H1 (cell line): ENCODE results near the gene SLC35E4. TPM values are rescaled to one million over a fixed set of nuclear protein-coding genes. Genes with fewer than 3 reads are reported as not detected.
A peak's percentile ranks its signal among the peaks of the same experiment; 100 is the strongest.

Experiments used
- CTCF ChIA-PET: fragments of 300-600 bp; sonication (Branson Sonifier 250); formaldehyde crosslinking; loops from one replicate; lab custom pipeline; 2021; ENCODE audit not compliant: partially characterized antibody; lab: Charles Lee
- POLR2A ChIA-PET: fragments of 300-600 bp; sonication (Branson Sonifier 250); formaldehyde crosslinking; loops from one replicate; lab custom pipeline; 2021; ENCODE audit warnings: inconsistent platforms; ENCODE audit not compliant: partially characterized antibody; lab: Charles Lee
- DNase-seq, 2 experiments: peaks; one replicate each; pipeline versions ENCODE4 v3.0.0 to v3.0.0-alpha.2; 2010 to 2022; ENCODE audit warnings: low spot score in 2 of 2, low read depth in 1 of 2, mixed read lengths in 1 of 2
- FAIRE-seq: peaks from 2 replicates; lab custom pipeline; 2011; peaks lifted over from hg19 to GRCh38; lab: Jason Lieb, UNC
- H2AFZ ChIP-seq: 2 replicates; pipeline ENCODE4 v1.8.1; 2012; ENCODE audit warnings: low read length, inconsistent platforms
- H2AK5ac ChIP-seq: 2 replicates; pipeline ENCODE4 v1.6.1; 2013; ENCODE audit warnings: low read depth, low read length
- H2BK120ac ChIP-seq: replicated peaks from 2 replicates; pipeline ENCODE3; 2013; ENCODE audit warnings: low read depth, low read length, inconsistent platforms
- H2BK12ac ChIP-seq: 2 replicates; pipeline ENCODE4 v1.6.1; 2013; ENCODE audit warnings: low read depth, low read length
- H2BK15ac ChIP-seq: 2 replicates; pipeline ENCODE4 v1.6.1; 2013; ENCODE audit warnings: low read length
- H2BK20ac ChIP-seq: 2 replicates; pipeline ENCODE4 v1.6.1; 2013; ENCODE audit warnings: low read length
- H2BK5ac ChIP-seq: 2 replicates; pipeline ENCODE4 v1.6.1; 2013; ENCODE audit warnings: low read depth, low read length
- H3K14ac ChIP-seq: 2 replicates; pipeline ENCODE4 v1.6.1; 2013; ENCODE audit warnings: inconsistent platforms; ENCODE audit not compliant: insufficient read length
- H3K18ac ChIP-seq: 2 replicates; pipeline ENCODE4 v1.6.1; 2013; ENCODE audit warnings: low read length; ENCODE audit errors: extremely low read depth
- H3K23ac ChIP-seq: 2 replicates; pipeline ENCODE4 v1.6.1; 2013; ENCODE audit warnings: inconsistent platforms; ENCODE audit not compliant: insufficient read length
- H3K23me2 ChIP-seq: 2 replicates; pipeline ENCODE4 v1.6.1; 2013; ENCODE audit warnings: low read depth, low read length
- H3K27ac ChIP-seq: 2 replicates; pipeline ENCODE4 v1.6.1; 2011; ENCODE audit warnings: low read depth, low read length, inconsistent platforms
- H3K27me3 ChIP-seq, 4 experiments: replicated peaks in 1 of 4; 1 replicate in 1 of 4; 2 replicates in 3 of 4; pipeline versions ENCODE4 v1.6.1 to v1.8.1; 2011 to 2013; ENCODE audit warnings: low read length in 3 of 4, mild to moderate bottlenecking in 3 of 4, inconsistent platforms in 2 of 4, mixed read lengths in 2 of 4, moderate library complexity in 1 of 4; ENCODE audit not compliant: control insufficient read depth in 3 of 4, insufficient read depth in 3 of 4; ENCODE audit errors: extremely low read depth in 1 of 4
- H3K36me3 ChIP-seq, 4 experiments: 2 replicates each; pipeline versions ENCODE4 v1.6.1 to v1.8.1; 2011 to 2013; ENCODE audit warnings: mild to moderate bottlenecking in 4 of 4, low read length in 3 of 4, moderate library complexity in 2 of 4, control low read depth in 1 of 4, inconsistent platforms in 1 of 4; ENCODE audit not compliant: insufficient read depth in 4 of 4, control insufficient read depth in 2 of 4
- H3K4ac ChIP-seq: replicated peaks from 2 replicates; pipeline ENCODE3; 2013; ENCODE audit warnings: low read length, low read depth, mixed read lengths, inconsistent platforms; ENCODE audit not compliant: insufficient read length
- H3K4me1 ChIP-seq, 4 experiments: replicated peaks in 1 of 4; 1 replicate in 1 of 4; 2 replicates in 3 of 4; pipeline versions ENCODE4 v1.6.1 to v1.8.1; 2011 to 2013; ENCODE audit warnings: low read length in 3 of 4, inconsistent platforms in 2 of 4, mixed read lengths in 1 of 4; ENCODE audit not compliant: insufficient read depth in 4 of 4, control insufficient read depth in 3 of 4
- H3K4me2 ChIP-seq, 2 experiments: 2 replicates each; pipeline versions ENCODE4 v1.6.1 to v1.8.1; 2011 to 2013; ENCODE audit warnings: low read depth in 2 of 2, low read length in 2 of 2, control low read depth in 1 of 2, inconsistent platforms in 1 of 2, mild to moderate bottlenecking in 1 of 2; ENCODE audit not compliant: insufficient read depth in 1 of 2
- H3K4me3 ChIP-seq, 4 experiments: fragments of 200-600, 300-600 bp in 1 of 4; sonication (generic), shearing (Covaris generic), sonication (Bioruptor Twin) in 1 of 4; 2 replicates each; pipeline versions ENCODE4 v1.5.1 to v1.8.1; 2011 to 2016; ENCODE audit warnings: low read length in 4 of 4, low read depth in 3 of 4, control low read depth in 2 of 4, inconsistent platforms in 2 of 4, mild to moderate bottlenecking in 2 of 4, mixed read lengths in 1 of 4, moderate library complexity in 1 of 4; ENCODE audit not compliant: insufficient read depth in 2 of 4; ENCODE audit errors: extremely low read depth in 1 of 4
- H3K56ac ChIP-seq: replicated peaks from 2 replicates; pipeline ENCODE3; 2013; ENCODE audit warnings: low read depth, mild to moderate bottlenecking, mixed read lengths, low read length, inconsistent platforms; ENCODE audit not compliant: insufficient read length
- H3K79me1 ChIP-seq: 2 replicates; pipeline ENCODE4 v1.6.1; 2013; ENCODE audit warnings: low read depth, low read length, control low read depth
- H3K79me2 ChIP-seq, 2 experiments: 2 replicates each; pipeline versions ENCODE4 v1.6.1 to v1.8.1; 2012 to 2013; ENCODE audit warnings: low read length in 2 of 2, mild to moderate bottlenecking in 2 of 2, inconsistent platforms in 1 of 2; ENCODE audit not compliant: insufficient read depth in 2 of 2, control insufficient read depth in 1 of 2
- H3K9ac ChIP-seq, 4 experiments: replicated peaks in 1 of 4; 1 replicate in 1 of 4; 2 replicates in 3 of 4; pipeline versions ENCODE4 v1.6.1 to v1.8.1; 2011 to 2013; ENCODE audit warnings: low read depth in 3 of 4, low read length in 3 of 4, control low read depth in 2 of 4, mild to moderate bottlenecking in 2 of 4, moderate library complexity in 2 of 4, inconsistent platforms in 1 of 4; ENCODE audit errors: extremely low read depth in 1 of 4
- H3K9me3 ChIP-seq, 2 experiments: 2 replicates each; pipeline versions ENCODE4 v1.6.1 to v1.8.1; 2012 to 2013; ENCODE audit warnings: mild to moderate bottlenecking in 2 of 2, moderate library complexity in 2 of 2, control low read depth in 1 of 2, inconsistent platforms in 1 of 2, low read depth in 1 of 2, low read length in 1 of 2, mixed read lengths in 1 of 2; ENCODE audit not compliant: insufficient read depth in 2 of 2
- H4K20me1 ChIP-seq, 2 experiments: replicated peaks in 1 of 2; 2 replicates each; pipeline versions ENCODE3 to v1.8.1; 2011 to 2013; ENCODE audit warnings: inconsistent platforms in 2 of 2, low read length in 2 of 2, mild to moderate bottlenecking in 1 of 2; ENCODE audit not compliant: insufficient read depth in 2 of 2, control insufficient read depth in 1 of 2
- H4K5ac ChIP-seq: 2 replicates; pipeline ENCODE4 v1.6.1; 2013; ENCODE audit warnings: low read length, low read depth, mixed read lengths, inconsistent platforms; ENCODE audit not compliant: insufficient read length
- H4K8ac ChIP-seq: 2 replicates; pipeline ENCODE4 v1.8.0; 2013; ENCODE audit warnings: mild to moderate bottlenecking, moderate library complexity, low read length, inconsistent platforms; ENCODE audit not compliant: insufficient read depth; ENCODE audit errors: extremely low read depth
- H4K91ac ChIP-seq: replicated peaks from 2 replicates; pipeline ENCODE3; 2013; ENCODE audit warnings: low read length, mixed read lengths, inconsistent platforms; ENCODE audit not compliant: insufficient read length
- ATF2 ChIP-seq: IDR thresholded peaks from 2 replicates; pipeline ENCODE4 v1.6.1; 2012; ENCODE audit warnings: low read length, inconsistent platforms
- BCL11A ChIP-seq, 2 experiments: IDR thresholded peaks; one replicate each; pipeline ENCODE4 v1.6.1; 2011; ENCODE audit warnings: low read depth in 2 of 2, low read length in 2 of 2, mild to moderate bottlenecking in 2 of 2
- CEBPB ChIP-seq: IDR thresholded peaks from 2 replicates; pipeline ENCODE4 v1.6.1; 2012; ENCODE audit warnings: low read depth, low read length
- CHD1 ChIP-seq: IDR thresholded peaks from 2 replicates; pipeline ENCODE4 v1.6.1; 2012; ENCODE audit warnings: low read depth, low read length, improper control_type of control experiment
- CREB1 ChIP-seq: IDR thresholded peaks from 2 replicates; pipeline ENCODE4 v1.6.1; 2012; ENCODE audit warnings: inconsistent platforms
- E2F6 ChIP-seq: IDR thresholded peaks from 2 replicates; pipeline ENCODE4 v1.6.1; 2012; ENCODE audit warnings: inconsistent platforms
- MAX ChIP-seq: IDR thresholded peaks from 2 replicates; pipeline ENCODE4 v1.6.1; 2012; ENCODE audit warnings: inconsistent platforms
- NRF1 ChIP-seq: IDR thresholded peaks from 2 replicates; pipeline ENCODE4 v1.6.1; 2011; ENCODE audit warnings: mild to moderate bottlenecking, low read depth, low read length, improper control_type of control experiment
- SAP30 ChIP-seq: fragments of 300-600 bp; sonication (generic); IDR thresholded peaks from 2 replicates; pipeline ENCODE4 v1.7.1; 2012; ENCODE audit warnings: low read length, moderate library complexity, mild to moderate bottlenecking, inconsistent platforms; ENCODE audit not compliant: insufficient read depth, insufficient replicate concordance
- SRF ChIP-seq: IDR thresholded peaks from 2 replicates; pipeline ENCODE4 v1.6.1; 2011; ENCODE audit warnings: mild to moderate bottlenecking, low read depth, low read length, moderate library complexity
- YY1 ChIP-seq: IDR thresholded peaks from 2 replicates; pipeline ENCODE4 v1.6.1; 2011; ENCODE audit warnings: low read depth, mild to moderate bottlenecking, low read length
- WGBS, 2 experiments: shearing (Covaris generic) in 1 of 2; methylation state at CpG; one replicate each; pipeline versions ENCODE4 v1.1.6 to v1.1.7; 2013 to 2015; ENCODE audit warnings: low lambda C conversion rate in 2 of 2, mixed read lengths in 2 of 2, inconsistent platforms in 1 of 2, low coverage in 1 of 2, missing lambda C conversion rate in 1 of 2; ENCODE audit not compliant: insufficient replicate concordance in 2 of 2, insufficient coverage in 1 of 2, insufficient read length in 1 of 2; ENCODE audit errors: extremely low coverage in 1 of 2, missing lambda C conversion rate in 1 of 2; 5-methylcytosine and 5-hydroxymethylcytosine counted together
- polyA plus RNA-seq, 7 experiments: library from polyadenylated mRNA; depleted of rRNA in 3 of 7; stranded (reverse) in 5 of 7; unstranded in 2 of 7; fragments of >200 nt in 5 of 7; fragments of 200-250 nt in 2 of 7; gene quantifications; 1 replicate in 5 of 7; 2 replicates in 1 of 7; 4 replicates in 1 of 7; pipeline versions ENCODE4 v1.2.1 to v1.2.3, GENCODE V29; 2011 to 2013; ENCODE audit warnings: missing spikeins in 2 of 7, mixed read lengths in 2 of 7
- total RNA-seq: library from RNA; stranded (reverse); fragmentation: NEBNext Ultra II Directional; extraction: Animal tissue kit (Norgen Biotek cat#: 25700); gene quantifications from 2 replicates; pipeline ENCODE4 v1.2.1, GENCODE V29; 2021

SLC35E4 gene
- total and polyA plus RNA-seq, 2 of the 8 experiments (the other 6 are each of a cell fraction or from before 2014, with no cell fraction given): 5.1 to 5.6 TPM

- ChIA-PET CTCF (interaction anchor here (1.1 to 10.5 kb wide), 2 partner anchors 12 to 48 kb away, joined by 4 to 74 read pairs; partner anchors contain the start of genes OSBP2 and SLC35E4), POLR2A (no interaction called here)
- no peak overlapping the region for H3K18ac ChIP-seq
- H2BK15ac ChIP-seq: no peak overlapping the region
- no peaks in the 10 kb centered on the region for H3K9me3 ChIP-seq
- no peak overlapping the region for H3K56ac ChIP-seq
- no peaks in the 10 kb centered on the region for H3K27me3 ChIP-seq
- H4K20me1 ChIP-seq: peaks cover 0 to 4% of the 10 kb centered on the region in 2 experiments
- no peaks in the 10 kb centered on the region for H3K23me2 ChIP-seq
- FAIRE-seq (no peak), DNase-seq (no peak)
- H2BK20ac ChIP-seq: no peak overlapping the region
- H4K91ac ChIP-seq: no peak overlapping the region
- H2BK120ac ChIP-seq: no peak overlapping the region
- no peaks in the 10 kb centered on the region for H3K79me2 ChIP-seq
- H3K27ac ChIP-seq: no peak overlapping the region
- peaks cover 0 to 4% (median 0%) of the 10 kb centered on the region in 4 experiments; a peak in 2 of 7 replicates for H3K4me1 ChIP-seq
- no peak overlapping the region for H3K4me2 ChIP-seq
- no peak overlapping the region for H2BK5ac ChIP-seq
- H3K79me1 ChIP-seq: no peaks in the 10 kb centered on the region
- H4K5ac ChIP-seq: no peak overlapping the region
- H3K4ac ChIP-seq: peak overlapping the region; percentile 85
- H4K8ac ChIP-seq: peak overlapping the region; percentile 83
- H2AFZ ChIP-seq: no peak overlapping the region
- H2AK5ac ChIP-seq: no peak overlapping the region
- 93% methylated on average over 22 of the region's 25 CpGs; no CpG with 5 or more reads in 1 of the 2 experiments for WGBS, 2 experiments
- H2BK12ac ChIP-seq: no peak overlapping the region
- no peak overlapping the region for H3K14ac ChIP-seq
- H3K4me3 ChIP-seq: no peak overlapping the region
- no peaks in the 10 kb centered on the region for H3K36me3 ChIP-seq
- H3K23ac ChIP-seq: no peak overlapping the region
- no peak overlapping the region for H3K9ac ChIP-seq
- TF ChIP-seq CHD1: no peak
- TF ChIP-seq CREB1: no peak
- TF ChIP-seq E2F6: no peak
- TF ChIP-seq ATF2: no peak
- TF ChIP-seq BCL11A (IDR thresholded peaks at IDR 0.05; ENCODE audit: low read depth in 2 of 2, low read length in 2 of 2): no peak
- no peak for TF ChIP-seq SAP30
- TF ChIP-seq MAX: no peak
- TF ChIP-seq SRF: no peak
- TF ChIP-seq CEBPB: no peak
- TF ChIP-seq NRF1: no peak
- TF ChIP-seq YY1: no peak
These were observed 11.1 kb downstream of the SLC35E4 start for GRCh38 chr22:30646518-30647160.
